H1 (cell line): ENCODE results near the gene USP1.

Experiments used
- CHD2 ChIP-seq: IDR thresholded peaks from 2 replicates; pipeline ENCODE4 v1.6.1; 2012; ENCODE audit warnings: low read length, improper control_type of control experiment
- CTCF ChIP-seq, 3 experiments: IDR thresholded peaks; 1 replicate in 2 of 3; 2 replicates in 1 of 3; pipeline versions ENCODE4 v1.5.1 to v1.6.1; 2011; ENCODE audit warnings: low read length in 3 of 3, mild to moderate bottlenecking in 3 of 3, inconsistent platforms in 2 of 3, low read depth in 1 of 3, moderate library complexity in 1 of 3; ENCODE audit not compliant: insufficient read depth in 1 of 3; ENCODE audit errors: control extremely low read depth in 1 of 3
- EZH2 ChIP-seq: fragments of 200-600 bp; sonication (generic); IDR thresholded peaks from 2 replicates; pipeline ENCODE4 v1.7.1; 2012; ENCODE audit warnings: low read depth, mild to moderate bottlenecking, moderate library complexity, low read length, inconsistent platforms; ENCODE audit not compliant: severe bottlenecking
- KDM1A ChIP-seq: fragments of 200-600, 300-600 bp; sonication (generic); IDR thresholded peaks from 2 replicates; pipeline ENCODE4 v1.7.1; 2016; ENCODE audit warnings: mild to moderate bottlenecking, low read length, borderline replicate concordance
- POLR2A ChIP-seq, 2 experiments: IDR thresholded peaks; 1 replicate in 1 of 2; 2 replicates in 1 of 2; pipeline ENCODE4 v1.6.1; 2011; ENCODE audit warnings: low read depth in 2 of 2, low read length in 2 of 2, mild to moderate bottlenecking in 2 of 2; ENCODE audit errors: control extremely low read depth in 1 of 2
- POLR2AphosphoS5 ChIP-seq: IDR thresholded peaks from 2 replicates; pipeline ENCODE4 v1.6.1; 2011; ENCODE audit warnings: low read depth, low read length
- RAD21 ChIP-seq, 2 experiments: IDR thresholded peaks in 1 of 2; conservative IDR thresholded peaks in 1 of 2; 2 replicates each; pipeline ENCODE4 v1.6.1; 2011; ENCODE audit warnings: low read depth in 2 of 2, low read length in 2 of 2, improper control_type of control experiment in 1 of 2, inconsistent platforms in 1 of 2, mild to moderate bottlenecking in 1 of 2, moderate library complexity in 1 of 2
- RBBP5 ChIP-seq: IDR thresholded peaks from 2 replicates; pipeline ENCODE4 v1.7.1; 2012; ENCODE audit warnings: low read depth, mild to moderate bottlenecking, inconsistent platforms, low read length, moderate library complexity, borderline replicate concordance
- RXRA ChIP-seq: IDR thresholded peaks from 2 replicates; pipeline ENCODE4 v1.6.1; 2011; ENCODE audit warnings: low read depth, mild to moderate bottlenecking, low read length, moderate library complexity; ENCODE audit not compliant: insufficient read depth
- SIN3A ChIP-seq, 2 experiments: IDR thresholded peaks in 1 of 2; conservative IDR thresholded peaks in 1 of 2; 2 replicates each; pipeline ENCODE4 v1.6.1; 2011 to 2012; ENCODE audit warnings: low read length in 2 of 2, improper control_type of control experiment in 1 of 2, low read depth in 1 of 2, mild to moderate bottlenecking in 1 of 2
- TCF12 ChIP-seq: IDR thresholded peaks from 2 replicates; pipeline ENCODE4 v1.6.1; 2011; ENCODE audit warnings: low read depth, mild to moderate bottlenecking, low read length
- USF2 ChIP-seq: IDR thresholded peaks from 2 replicates; pipeline ENCODE4 v1.6.1; 2011; ENCODE audit warnings: low read length, improper control_type of control experiment
- YY1 ChIP-seq: IDR thresholded peaks from 2 replicates; pipeline ENCODE4 v1.6.1; 2011; ENCODE audit warnings: low read depth, mild to moderate bottlenecking, low read length
- ZNF274 ChIP-seq: IDR thresholded peaks from 2 replicates; pipeline ENCODE4 v1.7.0; 2012; ENCODE audit warnings: low read length, borderline replicate concordance; ENCODE audit errors: extremely low read depth

DNA sequence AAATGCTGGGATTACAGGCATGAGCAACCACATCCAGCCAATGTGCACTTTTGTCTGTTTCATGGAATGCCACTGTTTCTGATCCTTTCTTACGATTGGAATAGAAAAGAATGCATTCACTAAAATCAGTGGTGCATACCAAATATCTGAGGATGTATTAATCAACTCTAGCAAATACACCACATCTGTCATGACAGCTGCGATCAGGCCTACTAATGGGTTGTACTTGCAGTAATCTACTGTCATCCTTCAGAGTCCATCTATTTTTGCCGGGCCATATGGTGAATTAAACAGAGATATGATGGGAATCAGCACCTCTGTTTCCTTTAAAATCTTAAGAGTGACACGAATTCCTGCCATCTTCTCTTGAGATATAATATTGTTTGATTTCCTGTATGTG is 8.5 kb upstream of the USP1 start:
- no peak for TF ChIP-seq EZH2
- TF ChIP-seq CTCF (IDR thresholded peaks at IDR 0.05; ENCODE audit: control extremely low read depth in 1 of 3, insufficient read depth in 1 of 3, low read depth in 1 of 3, low read length in 3 of 3) = no peak
- TF ChIP-seq POLR2AphosphoS5 = no peak
- no peak for TF ChIP-seq RXRA
- TF ChIP-seq POLR2A (IDR thresholded peaks at IDR 0.05; ENCODE audit: control extremely low read depth in 1 of 2, low read depth in 2 of 2, low read length in 2 of 2) = no peak
- no peak for TF ChIP-seq TCF12
- TF ChIP-seq SIN3A (conservative IDR thresholded peaks at IDR 0.05 in 1 of 2, IDR thresholded peaks at IDR 0.05 in 1 of 2; ENCODE audit: low read depth in 1 of 2, low read length in 2 of 2) = no peak
- TF ChIP-seq YY1 = no peak
- no peak for TF ChIP-seq CHD2
- TF ChIP-seq RBBP5 = no peak
- TF ChIP-seq KDM1A = no peak
- TF ChIP-seq ZNF274 = no peak
- TF ChIP-seq RAD21 (IDR thresholded peaks at IDR 0.05 in 1 of 2, conservative IDR thresholded peaks at IDR 0.05 in 1 of 2; ENCODE audit: low read depth in 2 of 2, low read length in 2 of 2) = no peak
- TF ChIP-seq USF2 = no peak
